Measurements from ENCODE around the gene OCIAD2. TPM values are rescaled to one million over a fixed set of nuclear protein-coding genes. Genes with fewer than 3 reads are reported as not detected.

Gene OCIAD2
- total RNA-seq, 1 experiment from 2014 or later = 64.0 TPM

GRCh38 chr4:48943387-48943786 is 36.8 kb upstream of the OCIAD2 start:
- Histone ChIP-seq H4K20me1 (ENCODE audit: insufficient read depth) (no peaks in the 10 kb centered on the region), H3K9me2 (ENCODE audit: insufficient read depth) (no peaks in the 10 kb centered on the region), H3K27ac (ENCODE audit: low read depth, low read length) (no peak overlapping the region), H3K4me2 (ENCODE audit: low read length) (no peak overlapping the region), H3K36me3 (ENCODE audit: control insufficient read depth in 1 of 2, insufficient read depth in 2 of 2, low read length in 2 of 2) (no peaks in the 10 kb centered on the region), H3K79me2 (ENCODE audit: insufficient read depth, low read length) (no peaks in the 10 kb centered on the region), H3K27me3 (ENCODE audit: insufficient read depth, low read length) (no peaks in the 10 kb centered on the region), H2AFZ (ENCODE audit: low read depth, low read length, poor library complexity, severe bottlenecking) (peak overlapping the region; percentile 38), H3K4me1 (ENCODE audit: control insufficient read depth in 1 of 2, insufficient read depth in 2 of 2, low read length in 2 of 2) (peaks cover 12 to 27% of the 10 kb centered on the region in 2 experiments), H3K9ac (ENCODE audit: low read length) (no peak overlapping the region), H3K9me3 (ENCODE audit: control insufficient read depth in 1 of 2, insufficient read depth in 1 of 2, low read depth in 1 of 2, low read length in 2 of 2) (no peaks in the 10 kb centered on the region), H3K4me3 (replicated peaks in 1 of 2; ENCODE audit: low read depth in 1 of 2, low read length in 2 of 2) (no peak overlapping the region)
- DNase-seq (ENCODE audit: low read depth, low spot score) (peak; percentile 57), ATAC-seq (peak; percentile 75)
- CTCF ChIA-PET = interaction anchor here (0.9 to 2.9 kb wide), 7 partner anchors 12 to 365 kb away, joined by 3 to 23 read pairs (median 7); partner anchors contain the start of gene OCIAD2
- RAD21 ChIA-PET (ENCODE audit: low non-redundant PET in 1 of 2, low total read pairs in 2 of 2, uncharacterized antibody in 2 of 2, unreplicated experiment in 2 of 2) = no interaction called here
- TF ChIP-seq RAD21 (IDR thresholded peaks at IDR 0.05; ENCODE audit: low read depth) = peak; percentile 64
- TF ChIP-seq, protein P1, sequence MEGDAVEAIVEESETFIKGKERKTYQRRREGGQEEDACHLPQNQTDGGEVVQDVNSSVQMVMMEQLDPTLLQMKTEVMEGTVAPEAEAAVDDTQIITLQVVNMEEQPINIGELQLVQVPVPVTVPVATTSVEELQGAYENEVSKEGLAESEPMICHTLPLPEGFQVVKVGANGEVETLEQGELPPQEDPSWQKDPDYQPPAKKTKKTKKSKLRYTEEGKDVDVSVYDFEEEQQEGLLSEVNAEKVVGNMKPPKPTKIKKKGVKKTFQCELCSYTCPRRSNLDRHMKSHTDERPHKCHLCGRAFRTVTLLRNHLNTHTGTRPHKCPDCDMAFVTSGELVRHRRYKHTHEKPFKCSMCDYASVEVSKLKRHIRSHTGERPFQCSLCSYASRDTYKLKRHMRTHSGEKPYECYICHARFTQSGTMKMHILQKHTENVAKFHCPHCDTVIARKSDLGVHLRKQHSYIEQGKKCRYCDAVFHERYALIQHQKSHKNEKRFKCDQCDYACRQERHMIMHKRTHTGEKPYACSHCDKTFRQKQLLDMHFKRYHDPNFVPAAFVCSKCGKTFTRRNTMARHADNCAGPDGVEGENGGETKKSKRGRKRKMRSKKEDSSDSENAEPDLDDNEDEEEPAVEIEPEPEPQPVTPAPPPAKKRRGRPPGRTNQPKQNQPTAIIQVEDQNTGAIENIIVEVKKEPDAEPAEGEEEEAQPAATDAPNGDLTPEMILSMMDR (IDR thresholded peaks at IDR 0.05 in 2 of 3, conservative IDR thresholded peaks at IDR 0.05 in 1 of 3; ENCODE audit: borderline replicate concordance in 1 of 3, insufficient read depth in 1 of 3, low read depth in 2 of 3, low read length in 2 of 3) = peak; percentile 73 to 77 (median 76)
- TF ChIP-seq POLR2A (IDR thresholded peaks at IDR 0.05; ENCODE audit: borderline replicate concordance, extremely low read depth, insufficient read depth, insufficient read length) = no peak
- no TSS peak for BruUV-seq (replicated peaks)
- intact Hi-C loops (cut with micrococcal nuclease) = loop anchor here (5.0 kb wide), 1 partner anchor 111 kb away; the partner anchor contains the start of gene OCIAD1
- POLR2A ChIA-PET = no interaction called here

- Histone ChIP-seq H3K27me3 (ENCODE audit: insufficient read depth, low read length) (no peaks in the 10 kb centered on the region), H3K9me2 (ENCODE audit: insufficient read depth) (no peaks in the 10 kb centered on the region), H3K4me1 (ENCODE audit: control insufficient read depth in 1 of 2, insufficient read depth in 2 of 2, low read length in 2 of 2) (peaks cover 7 to 20% of the 10 kb centered on the region in 2 experiments), H4K20me1 (ENCODE audit: insufficient read depth) (no peaks in the 10 kb centered on the region), H3K27ac (ENCODE audit: low read depth, low read length) (no peak overlapping the region), H3K4me2 (ENCODE audit: low read length) (0 out of 2 replicates have a peak overlapping the region, but pooled peaks have one; percentile 8), H3K4me3 (replicated peaks in 1 of 2; ENCODE audit: low read depth in 1 of 2, low read length in 2 of 2) (no peak overlapping the region), H3K9ac (ENCODE audit: low read length) (no peak overlapping the region), H3K79me2 (ENCODE audit: insufficient read depth, low read length) (no peaks in the 10 kb centered on the region), H3K9me3 (ENCODE audit: control insufficient read depth in 1 of 2, insufficient read depth in 1 of 2, low read depth in 1 of 2, low read length in 2 of 2) (no peaks in the 10 kb centered on the region), H2AFZ (ENCODE audit: low read depth, low read length, poor library complexity, severe bottlenecking) (no peak overlapping the region), H3K36me3 (ENCODE audit: control insufficient read depth in 1 of 2, insufficient read depth in 2 of 2, low read length in 2 of 2) (no peaks in the 10 kb centered on the region)
- ChIA-PET RAD21 (ENCODE audit: low non-redundant PET in 1 of 2, low total read pairs in 2 of 2, uncharacterized antibody in 2 of 2, unreplicated experiment in 2 of 2) (no interaction called here), POLR2A (no interaction called here), CTCF (no interaction called here)
- DNase-seq (ENCODE audit: low read depth, low spot score) = no peak
- no TSS peak for BruUV-seq (replicated peaks)
- intact Hi-C loops (cut with micrococcal nuclease) = loop anchor here (5.0 kb wide), 1 partner anchor 107 kb away; the partner anchor contains the start of gene OCIAD1
- ATAC-seq = no peak
- TF ChIP-seq, protein P2, sequence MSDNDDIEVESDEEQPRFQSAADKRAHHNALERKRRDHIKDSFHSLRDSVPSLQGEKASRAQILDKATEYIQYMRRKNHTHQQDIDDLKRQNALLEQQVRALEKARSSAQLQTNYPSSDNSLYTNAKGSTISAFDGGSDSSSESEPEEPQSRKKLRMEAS (IDR thresholded peaks at IDR 0.05) = peak; percentile 12; the same call in 1 of the 2 replicates
- TF ChIP-seq SIN3A (IDR thresholded peaks at IDR 0.05; ENCODE audit: low read depth) (no peak), ZNF274 (IDR thresholded peaks at IDR 0.05; ENCODE audit: low read depth, low read length) (no peak), CEBPB (IDR thresholded peaks at IDR 0.05; ENCODE audit: low read depth) (peak; percentile 82), POLR2AphosphoS5 (IDR thresholded peaks at IDR 0.05; ENCODE audit: low read depth, low read length) (peak; percentile 24; the same call in 1 of the 2 replicates), EGR1 (IDR thresholded peaks at IDR 0.05; ENCODE audit: low read depth) (no peak), CBX3 (IDR thresholded peaks at IDR 0.05; ENCODE audit: low read depth) (0 out of 2 replicates have a peak, but pooled peaks have one; percentile 46), JUND (IDR thresholded peaks at IDR 0.05) (peak; percentile 77), FOSL1 (IDR thresholded peaks at IDR 0.05; ENCODE audit: low read depth) (peak; percentile 87), SRF (IDR thresholded peaks at IDR 0.05; ENCODE audit: low read depth) (peak; percentile 57), SP1 (IDR thresholded peaks at IDR 0.05; ENCODE audit: low read depth) (peak; percentile 57)
- TF ChIP-seq, protein P1 (IDR thresholded peaks at IDR 0.05 in 2 of 3, conservative IDR thresholded peaks at IDR 0.05 in 1 of 3; ENCODE audit: borderline replicate concordance in 1 of 3, insufficient read depth in 1 of 3, low read depth in 2 of 3, low read length in 2 of 3) = no peak
- TF ChIP-seq, protein P3, sequence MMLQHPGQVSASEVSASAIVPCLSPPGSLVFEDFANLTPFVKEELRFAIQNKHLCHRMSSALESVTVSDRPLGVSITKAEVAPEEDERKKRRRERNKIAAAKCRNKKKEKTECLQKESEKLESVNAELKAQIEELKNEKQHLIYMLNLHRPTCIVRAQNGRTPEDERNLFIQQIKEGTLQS (IDR thresholded peaks at IDR 0.05) = peak; percentile 76
These were observed 33.2 kb upstream of the OCIAD2 start for GRCh38 chr4:48939785-48940184.
